ENCODE measurements around the gene ELMOD3. TPM values are rescaled to one million over a fixed set of nuclear protein-coding genes. Genes with fewer than 3 reads are reported as not detected.

Gene ELMOD3
- total RNA-seq, 3 donors from 2014 or later: 18.1 to 29.8 (median 23.0) TPM

DNA sequence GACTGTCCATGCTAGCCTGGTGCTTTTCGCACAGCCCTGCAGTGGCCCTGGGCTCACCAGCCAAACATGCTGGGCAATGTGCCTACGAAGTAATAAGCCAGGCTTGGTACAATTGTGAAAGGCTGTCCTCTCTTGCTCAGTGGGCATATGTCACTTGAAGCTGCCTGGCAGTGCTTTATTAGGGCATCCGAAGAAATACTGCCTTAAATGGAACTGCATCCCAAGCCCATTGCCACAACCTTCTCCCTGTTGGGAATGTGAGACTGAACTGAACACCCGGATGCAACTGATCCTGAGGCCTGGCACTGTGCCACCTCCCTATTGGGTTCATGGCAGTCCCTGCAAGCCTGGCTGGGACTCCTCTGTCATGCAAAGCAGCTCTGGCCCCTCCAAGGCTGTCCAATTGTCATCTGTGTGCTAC is 39.7 kb downstream of the ELMOD3 start:
- DNase-seq: no peak
- Histone ChIP-seq H3K4me1 (ENCODE audit: low read depth) (peaks cover 6% of the 10 kb centered on the region), H3K36me3 (ENCODE audit: low read depth) (no peaks in the 10 kb centered on the region), H3K9me3 (no peaks in the 10 kb centered on the region), H3K4me3 (no peak overlapping the region)
- TF ChIP-seq, protein P1, sequence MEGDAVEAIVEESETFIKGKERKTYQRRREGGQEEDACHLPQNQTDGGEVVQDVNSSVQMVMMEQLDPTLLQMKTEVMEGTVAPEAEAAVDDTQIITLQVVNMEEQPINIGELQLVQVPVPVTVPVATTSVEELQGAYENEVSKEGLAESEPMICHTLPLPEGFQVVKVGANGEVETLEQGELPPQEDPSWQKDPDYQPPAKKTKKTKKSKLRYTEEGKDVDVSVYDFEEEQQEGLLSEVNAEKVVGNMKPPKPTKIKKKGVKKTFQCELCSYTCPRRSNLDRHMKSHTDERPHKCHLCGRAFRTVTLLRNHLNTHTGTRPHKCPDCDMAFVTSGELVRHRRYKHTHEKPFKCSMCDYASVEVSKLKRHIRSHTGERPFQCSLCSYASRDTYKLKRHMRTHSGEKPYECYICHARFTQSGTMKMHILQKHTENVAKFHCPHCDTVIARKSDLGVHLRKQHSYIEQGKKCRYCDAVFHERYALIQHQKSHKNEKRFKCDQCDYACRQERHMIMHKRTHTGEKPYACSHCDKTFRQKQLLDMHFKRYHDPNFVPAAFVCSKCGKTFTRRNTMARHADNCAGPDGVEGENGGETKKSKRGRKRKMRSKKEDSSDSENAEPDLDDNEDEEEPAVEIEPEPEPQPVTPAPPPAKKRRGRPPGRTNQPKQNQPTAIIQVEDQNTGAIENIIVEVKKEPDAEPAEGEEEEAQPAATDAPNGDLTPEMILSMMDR (IDR thresholded peaks at IDR 0.05): no peak
- no peak for ATAC-seq
- intact Hi-C loops (cut with DNase I, micrococcal nuclease): no loop called here

DNA sequence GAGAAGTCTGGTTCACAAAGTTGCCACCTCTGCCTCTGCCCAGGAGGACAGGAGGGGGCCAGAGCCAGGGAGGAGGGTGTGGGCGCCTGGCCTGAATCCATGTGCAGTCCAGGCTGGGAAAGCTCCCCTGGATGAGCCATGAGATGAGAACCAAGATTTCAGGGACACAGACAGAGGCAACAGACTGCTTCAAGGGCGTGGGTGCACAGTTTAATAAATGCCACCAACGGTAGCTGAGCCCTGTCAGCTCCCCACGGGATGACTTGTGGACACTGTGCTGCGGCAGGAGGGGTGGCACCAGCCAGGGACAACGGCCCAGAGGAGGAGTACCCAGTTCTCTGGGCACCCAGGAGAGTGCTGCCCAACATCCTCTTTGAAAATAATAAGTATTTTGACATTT is 40.4 kb downstream of the ELMOD3 start:
- no peaks in the 10 kb centered on the region for H3K36me3 ChIP-seq (ENCODE audit: low read depth)
- H3K4me3 ChIP-seq: no peak overlapping the region
- no peak for DNase-seq
- peaks cover 6% of the 10 kb centered on the region for H3K4me1 ChIP-seq (ENCODE audit: low read depth)
- ATAC-seq: no peak
- intact Hi-C loops (cut with DNase I, micrococcal nuclease): no loop called here
- H3K9me3 ChIP-seq: no peaks in the 10 kb centered on the region
- TF ChIP-seq, protein P1 (IDR thresholded peaks at IDR 0.05): no peak

DNA sequence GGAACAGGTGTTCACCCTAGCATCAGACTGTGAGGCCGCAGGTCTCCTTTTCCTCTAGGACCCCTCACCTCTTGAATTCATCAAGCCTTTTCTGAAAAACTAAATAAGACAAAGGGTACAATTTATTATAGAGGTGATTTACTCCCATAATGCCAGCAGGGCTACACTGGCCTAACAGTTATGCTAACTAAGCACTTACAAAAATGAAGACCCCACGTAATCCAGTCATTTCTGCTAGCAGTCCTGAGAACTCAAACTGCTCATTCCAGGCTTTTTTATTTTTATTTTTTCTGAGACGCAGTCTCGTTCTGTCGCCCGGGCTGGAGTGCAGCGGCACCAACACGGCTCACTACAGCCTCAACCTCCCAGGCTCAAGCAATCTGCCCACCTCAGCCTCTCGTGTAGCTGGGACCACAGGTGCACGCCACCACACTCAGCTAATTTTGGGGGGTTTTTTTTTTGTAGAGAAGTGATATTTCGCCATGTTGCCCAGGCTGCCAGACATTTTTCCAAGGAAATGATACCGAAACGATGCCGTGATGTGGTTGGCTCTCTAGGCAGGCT is 41.4 kb downstream of the ELMOD3 start:
- intact Hi-C loops (cut with DNase I, micrococcal nuclease): no loop called here
- DNase-seq: no peak
- TF ChIP-seq, protein P1 (IDR thresholded peaks at IDR 0.05): no peak
- Histone ChIP-seq H3K9me3 (no peaks in the 10 kb centered on the region), H3K4me1 (ENCODE audit: low read depth) (peaks cover 6% of the 10 kb centered on the region), H3K36me3 (ENCODE audit: low read depth) (no peaks in the 10 kb centered on the region), H3K4me3 (no peak overlapping the region)
- no peak for ATAC-seq

DNA sequence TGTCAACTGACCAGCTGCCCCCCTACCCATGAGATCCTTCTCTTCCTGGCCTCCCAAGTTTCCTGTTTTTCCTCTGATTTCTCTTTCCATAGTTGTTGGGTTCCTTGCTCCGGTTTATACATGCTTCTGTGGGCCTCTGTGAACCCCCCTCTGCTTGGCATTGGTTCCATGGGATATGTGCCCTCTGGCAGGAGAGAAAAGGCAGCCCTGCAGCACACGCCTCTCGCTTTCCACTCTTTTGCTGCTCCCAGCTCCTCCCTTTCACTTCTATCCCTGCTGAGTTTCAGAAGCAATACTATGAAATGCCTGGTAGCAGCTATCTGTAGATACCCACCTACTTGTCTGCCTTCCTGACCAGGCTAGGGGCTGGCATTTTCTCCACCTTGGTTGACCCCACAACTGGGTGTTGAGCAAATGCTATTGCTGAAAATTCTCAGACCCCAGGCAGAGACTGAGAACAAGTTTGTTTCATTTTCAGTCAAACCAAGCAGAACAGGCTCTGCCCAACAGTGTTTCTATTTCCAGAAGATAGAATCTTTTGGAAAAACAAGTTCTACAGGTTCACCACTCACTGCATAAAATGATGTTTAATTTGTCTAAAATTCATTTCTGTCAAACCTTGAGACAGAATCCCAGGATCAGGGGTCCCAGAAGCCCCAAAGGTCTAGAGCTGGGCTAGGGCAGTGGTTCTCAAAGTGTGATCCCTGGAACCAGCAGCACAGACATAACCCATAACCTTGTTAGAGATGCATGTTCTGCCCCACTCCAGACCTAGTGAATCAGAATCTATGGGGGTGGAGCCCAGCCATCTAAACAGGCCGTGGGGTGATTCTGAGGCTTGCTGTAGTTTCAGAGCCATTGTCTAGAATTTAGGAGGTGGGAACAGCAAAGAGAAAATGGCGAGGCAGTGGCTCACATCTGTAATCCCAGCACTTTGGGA is 42.2 kb downstream of the ELMOD3 start:
- Histone ChIP-seq H3K9me3 (no peaks in the 10 kb centered on the region), H3K4me1 (ENCODE audit: low read depth) (peaks cover 6% of the 10 kb centered on the region), H3K4me3 (no peak overlapping the region), H3K36me3 (ENCODE audit: low read depth) (no peaks in the 10 kb centered on the region)
- no peak for ATAC-seq
- TF ChIP-seq, protein P1 (IDR thresholded peaks at IDR 0.05): no peak
- no peak for DNase-seq
- intact Hi-C loops (cut with DNase I, micrococcal nuclease): no loop called here

DNA sequence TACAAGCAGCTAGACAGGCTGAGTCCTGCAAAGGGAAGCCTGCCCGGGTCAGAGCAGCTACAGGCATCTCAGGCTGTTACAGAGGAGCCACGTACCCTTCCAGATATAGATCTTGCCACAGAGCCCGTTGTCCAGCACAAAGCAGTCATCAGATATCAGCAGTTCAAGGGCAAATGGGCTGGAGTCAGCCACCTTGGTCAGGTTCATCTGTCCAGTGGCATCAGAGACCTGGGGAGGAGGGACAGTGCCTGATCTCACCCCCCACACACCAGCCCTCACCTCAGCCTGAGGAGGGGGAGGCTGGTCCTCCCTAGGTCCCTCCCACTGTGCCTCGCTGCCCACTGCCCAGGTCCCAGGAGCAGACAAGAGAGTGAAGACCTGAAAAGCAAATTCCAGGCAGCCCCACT is 43.4 kb downstream of the ELMOD3 start:
- intact Hi-C loops (cut with DNase I, micrococcal nuclease): no loop called here
- ATAC-seq: no peak
- H3K36me3 ChIP-seq (ENCODE audit: low read depth): no peaks in the 10 kb centered on the region
- no peaks in the 10 kb centered on the region for H3K9me3 ChIP-seq
- DNase-seq: no peak
- H3K4me1 ChIP-seq (ENCODE audit: low read depth): no peaks in the 10 kb centered on the region
- TF ChIP-seq, protein P1 (IDR thresholded peaks at IDR 0.05): no peak
- no peak overlapping the region for H3K4me3 ChIP-seq

Data from mucosa of descending colon (tissue), 3 donors.